AG10803 (cell line): ENCODE measurements around the gene GPR17.
A peak's percentile ranks its signal among the peaks of the same experiment; 100 is the strongest.

Experiments used
- DNase-seq: peaks from one replicate; pipeline ENCODE4 v3.0.0; 2010; ENCODE audit warnings: low read depth
- H3K4me3 ChIP-seq: 2 replicates; pipeline ENCODE4 v1.5.1; 2011; ENCODE audit warnings: mild to moderate bottlenecking, low read length, control low read depth
- TF ChIP-seq, protein P1 (sequence below): conservative IDR thresholded peaks from 2 replicates; pipeline ENCODE4 v1.5.1; 2011; ENCODE audit warnings: mild to moderate bottlenecking, low read length, control low read depth, inconsistent platforms

Gene GPR17

DNA sequence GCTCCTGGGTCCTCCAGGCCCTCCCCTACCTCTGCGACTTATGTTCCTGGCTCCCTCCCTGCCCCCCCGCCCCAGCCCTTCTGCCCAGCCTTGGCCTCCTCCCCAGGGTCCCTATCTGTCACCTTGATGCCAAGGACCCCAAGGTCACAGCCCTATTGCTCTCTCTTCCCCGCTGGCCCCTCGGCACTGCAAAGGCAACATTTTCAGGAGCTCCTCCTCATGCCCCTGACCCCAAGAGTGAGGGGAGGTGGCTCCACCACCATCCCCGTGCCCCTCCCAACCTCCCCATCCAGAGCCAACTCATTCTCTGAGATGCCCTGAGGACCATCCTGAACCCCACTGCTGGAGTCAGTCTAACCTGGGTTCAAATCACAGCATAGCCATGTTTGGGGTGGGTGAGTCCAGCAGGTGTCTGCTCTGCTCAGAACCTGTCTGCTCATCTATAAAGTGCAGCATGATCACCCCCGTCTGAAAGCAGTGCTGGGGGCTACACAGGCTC lies 17.7 kb downstream of the GPR17 start:
- TF ChIP-seq, protein P1, sequence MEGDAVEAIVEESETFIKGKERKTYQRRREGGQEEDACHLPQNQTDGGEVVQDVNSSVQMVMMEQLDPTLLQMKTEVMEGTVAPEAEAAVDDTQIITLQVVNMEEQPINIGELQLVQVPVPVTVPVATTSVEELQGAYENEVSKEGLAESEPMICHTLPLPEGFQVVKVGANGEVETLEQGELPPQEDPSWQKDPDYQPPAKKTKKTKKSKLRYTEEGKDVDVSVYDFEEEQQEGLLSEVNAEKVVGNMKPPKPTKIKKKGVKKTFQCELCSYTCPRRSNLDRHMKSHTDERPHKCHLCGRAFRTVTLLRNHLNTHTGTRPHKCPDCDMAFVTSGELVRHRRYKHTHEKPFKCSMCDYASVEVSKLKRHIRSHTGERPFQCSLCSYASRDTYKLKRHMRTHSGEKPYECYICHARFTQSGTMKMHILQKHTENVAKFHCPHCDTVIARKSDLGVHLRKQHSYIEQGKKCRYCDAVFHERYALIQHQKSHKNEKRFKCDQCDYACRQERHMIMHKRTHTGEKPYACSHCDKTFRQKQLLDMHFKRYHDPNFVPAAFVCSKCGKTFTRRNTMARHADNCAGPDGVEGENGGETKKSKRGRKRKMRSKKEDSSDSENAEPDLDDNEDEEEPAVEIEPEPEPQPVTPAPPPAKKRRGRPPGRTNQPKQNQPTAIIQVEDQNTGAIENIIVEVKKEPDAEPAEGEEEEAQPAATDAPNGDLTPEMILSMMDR = no peak
- H3K4me3 ChIP-seq = no peak overlapping the region

DNA sequence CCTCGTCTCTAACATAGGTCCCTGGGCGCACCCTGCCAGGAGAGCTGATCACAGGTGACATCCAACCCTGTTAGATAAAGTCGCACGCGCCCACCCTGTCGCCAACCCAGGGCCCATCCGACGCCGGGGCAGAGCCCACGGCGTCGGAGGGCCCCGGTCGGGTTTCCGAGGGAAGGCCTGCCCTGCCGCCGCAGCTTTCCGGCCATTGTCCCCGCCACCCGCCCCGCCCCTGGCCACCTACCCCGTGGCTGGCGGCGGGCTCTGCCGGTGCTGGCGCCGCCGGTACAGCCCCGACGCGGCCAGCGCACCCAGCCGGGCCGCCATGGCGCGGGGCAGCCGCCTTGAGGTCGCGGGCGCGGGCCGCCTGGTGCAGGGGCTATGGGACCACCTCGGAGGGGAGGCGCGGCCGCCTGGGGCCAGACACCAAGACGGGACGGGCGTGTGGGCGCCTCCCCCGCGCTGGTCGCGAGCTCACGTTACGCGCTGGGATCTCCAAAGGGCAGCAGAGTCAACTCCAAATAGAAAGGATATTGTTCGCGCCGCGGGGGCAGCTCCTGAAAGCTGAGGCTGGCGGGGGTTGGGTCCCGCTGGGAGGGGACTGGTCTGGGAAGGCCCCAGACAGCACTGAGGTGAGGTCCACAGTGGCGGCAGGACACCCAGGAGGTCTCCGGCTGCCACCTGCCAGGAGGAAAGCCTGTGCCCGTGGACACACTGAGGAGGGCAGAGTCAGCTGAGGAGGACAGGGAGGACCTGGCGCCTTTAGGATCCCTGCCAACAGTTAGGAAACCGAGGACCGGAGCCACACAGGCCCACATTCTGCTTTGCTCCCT lies 18.3 kb downstream of the GPR17 start:
- DNase-seq = no peak
- peak overlapping the region; percentile 13; the same call in 1 of the 2 replicates for H3K4me3 ChIP-seq
- TF ChIP-seq, protein P1 = no peak

More for the DNA sequence above, 17.7 kb downstream of the GPR17 start:
- DNase-seq = no peak

DNA sequence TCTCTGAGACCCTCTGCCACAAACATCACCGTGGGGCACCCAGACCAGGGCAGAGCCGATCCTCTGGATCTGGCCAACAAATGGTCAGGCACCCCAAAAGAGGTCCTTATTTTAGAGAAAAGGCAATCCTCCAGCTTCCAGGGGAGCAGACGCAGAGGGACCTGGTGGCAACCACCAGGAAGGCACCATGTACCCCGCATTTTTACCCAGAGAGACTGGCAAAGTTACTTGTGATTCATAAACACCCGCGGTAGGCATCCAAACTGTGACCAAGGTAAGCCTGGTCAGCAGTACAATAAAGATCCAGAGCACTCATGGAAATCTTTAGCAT lies 18.9 kb downstream of the GPR17 start:
- TF ChIP-seq, protein P1 = no peak
- no peak overlapping the region for H3K4me3 ChIP-seq
- no peak for DNase-seq

DNA sequence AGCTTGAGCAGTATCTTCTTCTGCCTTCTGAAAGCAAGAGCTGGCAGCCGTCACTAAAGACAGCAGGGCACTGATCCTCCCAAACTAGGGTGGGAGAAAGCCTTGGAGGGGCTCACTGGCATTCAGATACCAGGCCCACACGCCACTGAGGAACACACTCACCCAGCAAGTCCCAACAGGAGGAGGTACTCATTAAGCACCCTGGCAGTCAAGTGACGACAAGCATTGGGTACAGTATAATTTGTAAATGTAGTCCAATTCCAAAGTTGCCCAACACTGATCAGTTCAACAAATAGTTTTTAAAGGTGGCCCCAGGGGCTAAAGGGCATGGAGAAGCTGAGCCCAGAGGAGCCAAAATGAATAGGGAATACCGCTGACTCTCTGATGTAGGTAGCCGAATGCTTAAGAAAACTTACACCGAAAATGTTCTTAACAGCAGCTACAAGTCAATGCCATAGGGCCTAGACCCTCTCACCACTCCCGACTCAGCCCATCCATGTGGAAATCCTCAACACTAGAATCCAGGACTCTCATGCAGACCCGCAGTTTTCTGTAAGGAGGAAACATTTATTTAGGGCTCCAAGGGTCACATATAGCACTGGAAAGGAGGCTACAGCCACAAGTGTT lies 19.4 kb downstream of the GPR17 start:
- TF ChIP-seq, protein P1 = no peak

DNA sequence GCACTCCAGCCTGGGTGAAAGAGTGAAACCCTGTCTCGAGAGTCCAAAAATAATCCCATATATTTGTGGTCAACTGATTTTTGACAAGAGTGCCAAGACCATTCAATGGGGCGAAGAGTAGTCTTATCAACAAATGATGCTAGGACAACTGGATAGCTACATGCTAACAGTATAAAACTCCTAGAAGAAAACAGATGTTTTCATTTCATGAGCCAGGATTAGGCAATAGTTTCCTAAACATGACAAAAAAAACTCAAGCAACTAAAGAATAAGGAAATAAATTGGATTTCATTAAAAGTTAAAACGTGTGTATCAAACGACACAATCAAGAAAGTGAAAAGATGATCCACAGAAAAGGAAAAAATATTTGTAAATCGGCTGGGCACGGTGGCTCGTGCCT lies 23.1 kb downstream of the GPR17 start:
- DNase-seq = peak; percentile 50
- no peak overlapping the region for H3K4me3 ChIP-seq
- TF ChIP-seq, protein P1 = no peak

More for the DNA sequence above, 19.4 kb downstream of the GPR17 start:
- no peak overlapping the region for H3K4me3 ChIP-seq
- no peak for DNase-seq

DNA sequence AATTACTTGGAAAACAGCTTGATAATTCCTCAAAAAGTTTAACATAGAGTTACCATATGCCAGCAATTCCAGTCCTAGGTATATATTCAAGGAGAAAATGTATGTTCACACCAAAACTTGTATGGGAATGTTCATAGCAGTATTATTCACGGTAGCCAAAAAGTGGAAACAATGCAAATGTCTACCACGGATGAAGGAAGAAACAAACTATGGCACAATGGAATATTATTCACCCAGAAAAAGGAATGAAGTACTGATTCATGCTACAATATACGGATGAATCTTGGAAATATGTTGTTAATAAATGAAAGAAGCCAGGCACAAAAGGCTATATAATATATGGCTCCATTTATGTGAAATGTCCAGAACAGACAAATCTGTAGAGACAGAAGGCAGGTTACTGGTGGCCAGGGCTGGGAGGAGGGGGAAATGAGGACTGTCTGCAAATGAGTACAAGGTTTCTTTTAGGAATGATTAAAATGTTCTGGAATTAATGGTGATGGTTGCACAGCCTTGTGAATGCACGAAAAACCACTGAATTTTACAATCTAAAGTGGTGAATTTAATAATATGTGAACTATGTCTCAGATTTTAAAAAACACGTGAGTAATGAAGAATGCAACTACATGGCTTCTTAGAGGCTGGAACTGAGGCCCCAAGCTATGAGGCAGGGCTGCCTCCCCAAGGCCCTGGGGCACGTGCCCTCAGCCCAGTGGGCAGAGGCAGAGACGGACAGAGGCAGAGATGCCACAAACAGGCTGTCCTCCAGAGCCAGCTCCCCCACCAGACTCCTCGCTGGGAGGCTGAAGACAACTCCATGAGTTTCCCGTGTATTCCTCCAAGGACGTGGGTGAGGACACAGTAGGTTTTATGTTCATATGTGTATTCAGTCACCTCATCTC lies 24.4 kb downstream of the GPR17 start:
- TF ChIP-seq, protein P1 = no peak
- peak; percentile 52 for DNase-seq
- H3K4me3 ChIP-seq = no peak overlapping the region
